NCI-H748 (cell line): ENCODE measurements around the gene ID2.

ENCODE experiments used
- DNase-seq: peaks from one replicate; lab custom pipeline; 2025; ENCODE audit not compliant: unreplicated experiment; lab: John Stamatoyannopoulos, UW

ID2 gene

DNA sequence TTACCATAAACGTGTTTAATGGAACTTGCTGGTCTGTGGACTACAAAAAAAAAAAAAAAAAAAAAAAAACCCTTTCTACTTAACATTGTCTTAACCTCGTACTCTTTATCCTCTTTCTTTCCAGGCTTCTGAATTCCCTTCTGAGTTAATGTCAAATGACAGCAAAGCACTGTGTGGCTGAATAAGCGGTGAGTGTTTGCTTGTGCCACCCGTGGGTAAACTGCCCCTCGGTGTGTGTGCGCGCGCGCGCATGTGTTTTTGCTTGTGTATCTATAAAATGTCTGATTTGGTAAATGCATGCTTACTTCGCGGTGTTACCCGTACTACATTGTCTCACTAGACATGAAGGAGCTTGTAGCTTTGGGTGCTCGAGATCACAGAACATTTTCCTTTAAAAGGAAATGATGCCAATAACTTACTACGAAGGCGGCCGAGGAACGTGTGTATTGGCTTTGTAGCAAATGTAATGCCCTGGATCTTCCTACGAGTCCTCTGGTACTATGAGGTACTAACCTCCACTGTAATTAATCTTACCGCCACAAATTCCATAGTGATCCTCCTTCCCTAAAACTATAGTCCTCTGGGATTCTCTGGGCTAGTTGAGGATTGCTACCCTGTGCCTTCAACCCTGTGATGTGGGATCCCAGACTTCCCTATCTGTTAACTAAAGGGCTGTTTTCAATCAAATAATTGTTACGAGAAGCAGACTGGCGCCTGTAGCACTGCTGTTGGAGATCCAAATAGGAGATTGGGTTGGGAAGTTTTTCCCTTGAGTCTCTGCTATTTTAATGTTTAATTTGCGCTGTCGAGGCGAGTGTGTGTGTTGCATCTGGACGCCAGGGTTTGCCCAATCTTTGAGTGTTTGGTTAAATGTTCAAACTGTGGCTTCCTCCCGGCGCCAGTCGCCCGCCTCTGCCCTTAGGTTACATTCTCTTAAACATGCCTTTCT is 1.1 kb downstream of the ID2 start:
- DNase-seq: peak; percentile 78

GRCh38 chr2:8684540-8684877 is 2.7 kb downstream of the ID2 start:
- no peak for DNase-seq

DNA sequence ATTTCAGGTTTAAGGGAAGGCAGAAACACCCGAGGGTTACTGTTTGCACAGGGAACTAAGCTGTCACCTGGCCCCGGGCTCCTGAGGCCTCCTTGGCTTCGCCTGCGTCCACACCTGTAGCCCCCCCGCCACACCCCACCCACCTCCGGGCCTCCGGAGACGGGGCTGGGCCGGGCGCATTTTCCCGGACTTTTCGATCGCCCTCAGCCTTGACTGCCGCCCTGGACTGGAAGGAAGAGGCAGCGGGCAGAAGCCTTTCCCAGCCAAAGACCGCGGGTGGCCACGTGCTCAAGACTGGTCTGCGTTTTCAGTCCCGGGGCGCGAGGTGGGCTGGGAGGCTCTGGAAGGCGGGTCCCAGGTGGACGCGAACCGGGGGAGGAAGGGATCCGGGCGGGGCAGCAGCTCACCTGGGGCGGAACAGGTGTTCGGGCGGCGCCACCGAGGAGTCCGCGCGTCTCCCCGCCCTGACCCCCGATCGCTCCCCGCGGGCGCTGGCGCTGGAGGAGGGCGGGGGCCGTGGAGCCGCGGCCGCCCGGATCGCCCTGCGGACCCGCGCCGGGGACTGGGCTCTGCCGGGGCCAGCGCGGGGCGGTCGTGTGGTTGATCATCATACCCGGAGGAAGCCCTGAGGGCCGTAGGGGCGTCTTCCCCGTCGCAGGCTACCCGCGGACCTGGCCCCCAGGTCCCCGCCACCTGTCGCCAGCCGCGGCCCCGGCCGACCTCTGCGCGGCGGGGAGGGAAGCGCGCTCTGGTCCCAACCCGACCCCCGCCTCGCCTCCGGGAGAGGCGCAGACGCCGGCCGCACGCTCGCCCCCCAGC is 3.2 kb downstream of the ID2 start:
- peak; percentile 91 for DNase-seq

- DNase-seq: peak; percentile 90
Measured at GRCh38 chr2:8685697-8686358, 4.0 kb downstream of the ID2 start.

DNA sequence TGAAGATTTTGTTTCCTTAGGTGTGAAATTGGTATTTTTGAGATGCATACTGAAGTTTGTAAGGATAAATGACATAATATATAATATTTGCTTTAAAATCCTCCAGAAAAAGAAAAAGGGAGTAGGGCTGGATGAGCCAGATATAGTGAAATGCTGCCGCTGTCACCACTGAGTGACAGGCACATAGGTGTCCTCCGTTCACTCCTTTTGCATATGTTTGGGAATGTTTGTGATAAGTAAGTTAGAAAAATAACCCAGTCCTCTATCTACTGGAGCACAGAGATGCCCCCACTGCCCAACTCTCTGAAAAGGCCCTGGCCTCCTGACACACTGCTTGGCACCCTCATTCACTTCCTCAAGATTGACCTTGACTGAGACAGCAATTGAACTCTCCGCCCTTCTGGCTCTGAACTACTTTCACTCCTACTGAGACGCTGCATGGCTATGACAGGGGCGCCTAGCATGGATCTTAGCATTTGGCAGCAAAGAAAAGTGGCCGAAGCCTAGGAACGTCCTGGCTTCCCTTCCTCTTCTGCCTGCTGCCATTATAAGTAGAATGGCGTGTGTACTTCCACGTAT is 10.1 kb downstream of the ID2 start:
- DNase-seq: no peak

DNA sequence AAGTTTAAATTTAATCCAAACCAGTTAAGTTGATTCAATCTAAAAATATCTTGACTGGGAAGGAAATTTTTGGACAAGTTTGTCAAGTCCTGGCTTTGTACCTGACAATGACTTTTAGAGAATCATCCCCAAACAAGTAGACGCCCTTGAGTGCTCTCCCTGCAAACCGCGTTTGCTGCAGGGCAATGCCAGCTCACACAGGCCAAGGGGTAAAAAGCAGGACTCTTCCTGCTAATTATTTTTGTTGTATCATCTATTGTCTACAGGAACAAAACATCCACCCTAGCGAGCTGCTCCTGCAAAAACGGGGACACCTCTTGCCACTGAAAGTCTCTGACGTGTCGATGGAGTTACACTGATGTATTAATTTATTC is 10.9 kb downstream of the ID2 start:
- no peak for DNase-seq

DNA sequence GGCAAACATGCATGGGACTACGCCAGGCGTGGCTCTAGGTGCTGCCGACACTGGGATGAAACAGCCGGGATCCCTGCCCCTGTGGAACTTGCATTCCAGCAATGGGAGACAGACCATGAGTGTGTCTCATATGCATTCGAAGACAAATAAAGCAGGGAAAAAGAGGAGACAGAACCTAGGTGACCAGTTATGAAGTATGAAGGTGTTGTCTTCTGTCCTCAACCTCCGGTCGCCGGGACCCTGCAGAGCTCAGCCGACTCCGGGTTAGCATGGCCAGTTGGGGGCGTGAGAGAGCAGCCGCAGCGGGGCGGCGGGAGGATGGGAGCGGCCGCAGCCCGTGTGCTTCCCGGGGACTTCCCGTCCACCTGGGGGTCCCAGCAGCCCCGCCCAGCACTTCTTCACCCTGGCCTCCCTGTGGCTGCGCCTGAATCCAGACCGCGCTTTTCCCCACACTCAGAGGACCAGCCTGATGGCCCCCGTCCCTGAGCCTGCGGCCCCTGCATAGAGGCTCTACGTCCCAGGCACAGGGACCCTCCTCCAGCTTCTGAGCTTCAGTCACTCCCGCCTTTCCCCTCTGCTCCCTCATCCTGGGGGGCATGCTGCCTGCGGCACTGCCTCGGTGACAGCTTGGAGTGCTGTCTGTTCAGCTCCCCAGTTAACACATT is 11.4 kb downstream of the ID2 start:
- no peak for DNase-seq

- DNase-seq: no peak
Measured at GRCh38 chr2:8694737-8695136, 12.9 kb downstream of the ID2 start.

DNA sequence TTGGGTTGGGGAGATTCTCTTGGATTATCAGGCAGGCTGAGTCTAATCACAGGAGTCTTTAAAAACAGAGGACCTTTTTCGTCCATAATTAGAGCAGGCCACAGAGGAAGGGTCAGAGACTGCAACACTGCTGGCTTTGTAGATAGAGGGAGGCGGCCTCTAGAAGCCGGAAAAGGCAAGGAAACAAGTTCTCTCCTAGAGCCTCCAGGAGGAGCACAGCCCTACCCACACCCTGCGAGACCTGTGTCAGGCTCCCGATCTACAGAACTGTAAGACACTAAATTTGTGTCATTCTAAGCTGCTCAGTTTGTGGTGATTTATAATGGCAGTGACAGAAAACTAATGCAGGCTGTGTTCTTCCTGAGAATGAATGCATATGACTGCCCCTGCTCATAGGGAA is 15.3 kb downstream of the ID2 start:
- no peak for DNase-seq

DNA sequence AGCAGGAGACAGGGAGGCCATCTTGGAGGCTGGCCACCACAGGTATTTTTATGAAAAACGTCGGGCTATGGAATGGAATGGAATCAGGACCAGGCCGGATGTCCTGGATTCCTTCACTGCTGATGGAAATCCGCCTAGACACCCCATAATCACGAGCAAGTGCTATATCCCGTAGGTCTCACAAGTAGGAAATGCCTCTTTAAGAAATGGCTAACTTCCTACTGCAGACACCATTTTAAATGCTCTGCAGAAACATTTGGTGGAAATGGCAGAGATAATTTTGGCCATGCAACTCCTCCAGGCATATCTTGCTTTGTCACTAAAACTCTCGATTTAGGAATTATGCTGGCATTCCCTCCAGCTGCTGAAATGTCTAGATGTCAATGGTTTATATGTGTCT is 18.0 kb downstream of the ID2 start:
- DNase-seq: no peak

GRCh38 chr2:8701681-8702379 is 20.0 kb downstream of the ID2 start:
- no peak for DNase-seq

- no peak for DNase-seq
Measured at GRCh38 chr2:8704906-8705305, 23.1 kb downstream of the ID2 start.

DNA sequence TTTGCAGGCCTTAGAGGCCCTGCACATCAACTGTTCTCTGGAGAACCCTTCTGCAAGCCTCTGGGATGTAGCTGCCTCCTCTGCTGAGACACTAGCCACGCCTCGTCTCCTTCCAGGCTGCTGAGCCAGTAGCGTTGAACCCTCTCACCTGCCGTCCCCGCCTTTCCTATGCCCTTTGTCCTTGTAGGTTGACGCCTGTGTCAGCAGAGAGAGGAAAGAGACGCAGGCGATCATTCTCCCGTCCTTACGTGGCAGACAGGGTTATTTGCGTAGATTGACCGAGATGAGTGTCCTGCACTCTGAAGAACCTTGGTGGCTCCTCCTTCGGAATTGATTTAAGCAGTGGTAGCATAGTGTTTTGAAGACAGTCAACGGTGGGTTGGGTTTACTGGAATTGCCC is 27.8 kb downstream of the ID2 start:
- DNase-seq: no peak

DNA sequence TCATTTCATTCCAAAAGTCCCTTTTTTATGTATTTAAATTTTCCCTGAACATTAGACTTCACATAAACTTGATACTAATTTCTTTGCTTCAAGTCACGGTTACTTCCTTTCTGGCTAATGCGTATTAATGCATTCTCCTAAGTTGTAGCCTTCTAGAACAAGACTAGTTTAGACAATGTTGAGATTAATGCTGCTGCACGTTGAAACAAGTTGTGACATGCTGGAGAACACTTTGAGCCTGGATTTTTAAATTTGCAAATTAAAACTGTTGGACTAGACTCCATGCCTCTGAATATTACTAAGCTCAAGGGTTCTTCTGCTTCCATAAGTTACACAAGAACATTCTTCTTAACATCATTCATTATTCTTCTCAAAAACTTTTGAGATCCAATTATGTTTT is 29.1 kb downstream of the ID2 start:
- DNase-seq: no peak

- DNase-seq: no peak
Measured at GRCh38 chr2:8714283-8714682, 32.4 kb downstream of the ID2 start.

DNA sequence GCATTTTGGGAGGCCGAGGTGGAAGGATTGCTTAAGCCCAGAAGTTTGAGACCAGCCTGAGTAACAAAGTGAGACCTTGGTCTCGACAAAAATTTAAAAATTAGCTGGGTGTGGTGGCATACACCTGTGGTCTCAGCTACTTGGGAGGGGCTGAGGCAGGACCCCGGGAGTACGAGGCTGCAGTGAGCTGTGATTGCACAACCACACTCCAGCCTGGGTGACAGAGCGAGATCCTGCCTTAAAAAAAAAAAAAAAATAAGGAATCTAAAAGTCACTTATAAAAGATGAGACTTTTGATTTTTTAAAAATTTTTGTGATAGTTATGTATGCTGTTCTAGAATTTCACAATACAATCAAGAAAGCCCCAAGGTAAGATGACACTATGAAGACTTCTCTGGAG is 33.1 kb downstream of the ID2 start:
- DNase-seq: no peak

- DNase-seq: no peak
Measured at GRCh38 chr2:8719528-8719927, 37.7 kb downstream of the ID2 start.

GRCh38 chr2:8720741-8721140 is 38.9 kb downstream of the ID2 start:
- DNase-seq: no peak

DNA sequence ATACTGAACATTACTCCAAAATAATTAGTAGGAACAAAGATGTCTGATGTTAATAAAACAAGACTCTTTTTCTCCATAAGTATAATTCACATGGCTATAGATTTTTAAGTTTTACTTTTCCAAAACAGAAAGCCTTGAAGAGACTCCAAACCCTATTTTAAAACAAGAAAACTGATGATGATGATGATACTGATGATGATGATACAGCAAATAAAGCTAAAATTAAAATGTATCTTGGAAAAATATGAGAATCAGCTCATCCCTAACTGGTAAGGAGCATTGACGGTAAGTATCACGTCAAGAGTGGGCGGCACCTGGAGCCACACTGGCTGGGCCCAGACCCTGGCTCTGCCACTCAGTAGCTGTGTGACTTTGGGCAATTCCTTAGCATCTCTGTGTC is 39.6 kb downstream of the ID2 start:
- no peak for DNase-seq

DNA sequence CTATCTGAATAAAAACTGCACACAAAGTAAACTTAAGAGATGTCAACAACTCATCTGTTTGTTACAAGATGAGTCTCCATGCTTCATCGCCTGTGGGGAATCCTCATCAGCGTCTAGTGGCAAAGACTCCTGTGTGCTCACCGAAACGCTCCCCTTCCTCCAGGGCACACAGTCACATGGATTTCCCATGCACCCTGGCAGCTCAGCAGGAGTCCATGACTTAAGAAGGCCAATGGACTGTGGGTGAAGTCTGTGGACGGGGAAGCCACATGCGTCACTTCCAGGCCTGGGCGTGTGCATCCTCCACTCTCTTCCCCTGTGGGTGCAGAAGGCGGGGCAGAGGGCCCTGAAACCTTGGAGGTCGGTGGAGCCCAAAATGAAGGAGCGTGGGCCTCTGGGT is 41.1 kb downstream of the ID2 start:
- DNase-seq: no peak
